Epithelial cell of esophagus (primary cell): Measurements from ENCODE around the gene CD151.
A peak's percentile ranks its signal among the peaks of the same experiment; 100 is the strongest.

Experiments
- DNase-seq: peaks from one replicate; pipeline ENCODE4 v3.0.0; 2010; ENCODE audit warnings: low read depth
- H3K4me3 ChIP-seq: 2 replicates; pipeline ENCODE4 v1.5.1; 2011; ENCODE audit warnings: mild to moderate bottlenecking, low read length, control low read depth
- CTCF ChIP-seq: IDR thresholded peaks from 2 replicates; pipeline ENCODE4 v1.5.1; 2011; ENCODE audit warnings: low read depth, mild to moderate bottlenecking, low read length, control low read depth, inconsistent platforms; ENCODE audit not compliant: insufficient read depth; ENCODE audit errors: missing control alignments

The CD151 gene

GRCh38 chr11:803467-803742 is 29.3 kb upstream of the CD151 start:
- no peak overlapping the region for H3K4me3 ChIP-seq
- DNase-seq = no peak
- TF ChIP-seq CTCF = no peak

- H3K4me3 ChIP-seq = peak overlapping the region; percentile 75
- peak; percentile 77 for DNase-seq
- no peak for TF ChIP-seq CTCF
These were observed 28.8 kb upstream of the CD151 start for GRCh38 chr11:803770-804598.

DNA sequence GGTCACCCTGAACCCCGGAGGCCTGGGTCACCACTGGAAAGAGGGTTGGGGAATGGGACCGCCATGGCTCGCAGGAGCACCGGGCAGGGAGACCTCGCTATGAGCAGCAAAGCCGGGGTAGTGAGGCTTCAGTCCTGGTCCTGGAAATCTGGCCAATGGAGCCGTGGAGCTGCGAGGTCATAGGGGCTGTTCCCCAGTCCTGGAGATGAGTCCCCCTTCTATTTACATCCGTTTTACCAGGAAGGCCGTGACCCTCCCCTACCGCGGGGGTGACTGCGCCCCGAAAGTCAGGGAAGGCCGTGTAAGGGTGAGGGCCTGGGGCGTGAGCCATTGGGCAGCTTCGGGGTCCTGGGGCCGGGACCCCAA is 28.2 kb upstream of the CD151 start:
- no peak for DNase-seq
- H3K4me3 ChIP-seq = peak overlapping the region; percentile 75
- no peak for TF ChIP-seq CTCF

- no peak for DNase-seq
- TF ChIP-seq CTCF = no peak
- peak overlapping the region; percentile 92 for H3K4me3 ChIP-seq
These were observed 24.1 kb upstream of the CD151 start for GRCh38 chr11:808427-809286.

DNA sequence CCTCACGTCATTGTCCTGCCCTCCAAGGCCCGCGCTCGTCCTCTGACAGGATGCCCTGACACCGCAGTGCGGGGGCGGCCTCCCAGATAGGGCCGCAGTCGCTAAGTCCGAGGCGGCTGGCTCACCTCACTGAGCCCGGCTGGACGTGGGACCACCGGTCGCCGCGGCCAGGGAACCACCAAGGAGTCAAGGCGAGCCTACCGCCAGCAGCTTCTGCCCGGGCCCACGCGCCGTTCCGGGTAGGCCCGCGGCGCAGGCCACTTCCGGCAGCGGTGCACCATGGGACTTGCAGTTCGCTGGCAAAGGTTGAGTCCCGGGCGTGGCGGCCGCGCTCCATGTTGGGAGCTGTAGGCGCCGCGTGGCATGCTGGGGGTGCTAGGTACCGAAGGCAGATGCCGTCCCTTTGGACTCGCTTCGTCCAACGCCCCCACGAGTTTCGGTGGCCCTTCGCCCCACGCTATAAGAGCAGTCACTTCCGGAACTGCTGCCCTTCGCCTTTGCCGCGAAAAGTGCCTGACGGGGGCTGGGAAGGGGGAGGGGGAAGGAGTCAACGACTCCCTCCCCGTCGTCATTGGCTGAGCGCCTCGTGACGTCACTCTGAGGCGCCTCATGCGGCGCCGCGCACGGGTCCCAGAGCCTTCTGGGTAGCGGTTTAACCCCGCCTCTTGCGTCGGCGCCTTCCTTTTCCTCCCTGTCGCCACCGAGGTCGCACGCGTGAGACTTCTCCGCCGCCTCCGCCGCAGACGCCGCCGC is 23.3 kb upstream of the CD151 start, which contains the start of gene RPLP2:
TSS of gene RPLP2 (plus strand) at position 681 of the 753 bp plus-strand sequence. CDS start 268 bp downstream, outside the sequence.
- DNase-seq = peak; percentile 97
- peak within 1 kb of the TSS; percentile 92 for H3K4me3 ChIP-seq
- TF ChIP-seq CTCF = no peak

GRCh38 chr11:810040-810567 is 22.6 kb upstream of the CD151 start:
- no peak for TF ChIP-seq CTCF
- DNase-seq = no peak
- peak overlapping the region; percentile 92 for H3K4me3 ChIP-seq
